GM18526 (cell line): ENCODE results near the gene CNTNAP2.

Source experiments
- POLR2A ChIP-seq: IDR thresholded peaks from 3 replicates; pipeline ENCODE4 v1.6.1; 2011; ENCODE audit not compliant: insufficient read length; ENCODE audit errors: extremely low read depth

CNTNAP2 gene

DNA sequence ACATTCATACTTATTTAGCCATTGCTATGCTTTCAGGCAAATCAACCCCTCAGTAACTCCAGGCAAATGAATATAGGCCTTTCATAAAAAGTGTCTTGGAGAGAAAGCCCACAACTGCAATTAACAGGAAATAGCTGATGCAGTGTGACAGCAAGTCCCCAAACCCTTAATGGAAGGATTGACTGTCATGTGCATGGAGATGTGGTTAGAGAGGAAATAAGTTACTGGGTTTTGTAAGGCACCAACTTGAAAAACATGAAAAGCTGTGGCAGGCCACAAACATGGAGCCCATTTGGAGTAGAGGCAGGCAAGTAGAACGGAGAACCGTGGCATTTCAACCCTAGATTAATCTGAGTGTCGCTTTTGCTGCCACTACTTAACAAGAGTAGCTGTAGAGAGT, 1924.6 kb downstream of the CNTNAP2 start:
- no peak for TF ChIP-seq POLR2A

DNA sequence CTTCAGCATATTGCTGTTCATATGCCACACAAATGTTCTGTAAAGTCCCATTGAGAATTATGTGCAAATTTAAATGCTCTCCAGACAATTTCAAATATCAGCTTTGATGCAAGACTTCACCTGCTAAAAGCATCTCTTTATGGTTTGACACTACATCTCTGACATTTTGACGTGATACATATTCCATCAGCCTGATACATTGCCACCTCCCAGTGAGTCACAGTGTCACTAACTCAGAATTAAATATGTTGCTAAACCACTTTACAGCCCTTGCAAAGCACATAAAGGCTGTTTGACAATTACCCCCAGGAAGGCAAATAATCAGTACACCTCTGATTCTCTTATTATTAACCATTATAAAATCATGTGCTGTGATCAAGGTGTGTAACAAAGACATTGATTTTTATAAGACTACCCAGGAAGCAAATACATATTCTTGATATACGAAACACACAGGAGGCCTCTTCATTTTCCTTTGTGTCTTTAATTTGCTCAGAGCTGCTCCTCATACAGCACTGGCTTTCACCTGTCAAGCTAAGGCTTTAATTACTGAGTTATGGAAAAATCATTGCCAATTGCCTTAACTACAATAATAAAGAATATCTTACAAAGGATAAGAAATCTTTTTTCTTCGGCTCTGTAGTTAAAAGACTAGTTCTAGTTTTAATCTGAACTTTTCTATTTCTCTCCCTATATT, 1926.5 kb downstream of the CNTNAP2 start:
- no peak for TF ChIP-seq POLR2A

DNA sequence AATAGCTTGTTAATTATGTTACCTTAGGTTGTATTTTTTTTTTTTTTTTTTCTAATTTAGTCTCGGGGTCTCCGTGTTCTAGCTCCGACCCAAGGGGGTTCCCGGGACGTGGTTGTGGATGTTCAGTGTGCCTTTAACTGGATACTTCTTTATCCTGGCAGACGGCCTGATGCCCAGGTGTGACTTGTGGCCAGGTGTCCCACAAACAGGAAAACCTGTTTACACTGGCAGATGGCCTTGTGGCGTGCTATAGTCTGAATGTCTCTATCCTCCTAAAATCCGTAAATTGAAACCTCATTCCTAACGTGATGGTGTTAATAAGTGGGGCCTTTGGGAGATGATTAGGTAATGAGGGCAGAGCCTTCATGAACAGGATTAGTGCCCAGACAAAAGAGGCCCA, 1927.6 kb downstream of the CNTNAP2 start:
- TF ChIP-seq POLR2A: no peak

DNA sequence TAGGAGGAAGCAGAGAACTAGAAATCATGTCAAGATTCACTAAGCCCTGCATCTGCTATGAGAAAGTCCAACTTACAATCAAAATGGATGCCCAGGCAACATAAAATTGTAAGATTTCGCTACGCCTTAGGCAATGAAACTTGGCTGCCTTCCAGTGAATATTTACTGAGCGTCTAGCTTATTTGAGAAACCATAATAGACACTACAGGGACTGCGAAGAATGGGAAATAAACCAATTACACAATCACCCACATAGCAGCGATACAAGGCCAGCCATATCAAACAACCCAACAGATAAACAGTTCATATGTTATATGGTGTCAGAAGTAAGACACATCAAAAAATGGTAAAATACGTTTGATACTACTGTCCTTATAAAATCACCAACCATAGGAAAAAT, 1928.9 kb downstream of the CNTNAP2 start:
- TF ChIP-seq POLR2A: no peak

DNA sequence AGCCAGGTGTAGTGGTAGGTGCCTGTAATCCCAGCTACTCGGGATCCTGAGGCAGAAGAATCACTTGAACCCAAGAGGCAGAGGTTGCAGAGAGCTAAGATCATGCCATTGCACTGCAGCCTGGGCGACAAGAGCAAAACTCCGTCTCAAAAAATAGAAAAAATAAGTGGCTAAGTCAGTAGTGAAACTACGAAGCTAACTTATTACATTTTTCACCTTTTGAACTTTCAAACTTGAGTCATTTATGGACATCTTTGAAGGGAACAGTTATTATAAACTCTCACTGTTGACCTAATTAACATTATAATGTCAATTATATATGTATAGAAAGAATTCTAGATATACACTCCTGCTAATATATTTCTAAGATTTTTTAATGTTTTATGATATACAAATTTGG, 1932.5 kb downstream of the CNTNAP2 start:
- no peak for TF ChIP-seq POLR2A

DNA sequence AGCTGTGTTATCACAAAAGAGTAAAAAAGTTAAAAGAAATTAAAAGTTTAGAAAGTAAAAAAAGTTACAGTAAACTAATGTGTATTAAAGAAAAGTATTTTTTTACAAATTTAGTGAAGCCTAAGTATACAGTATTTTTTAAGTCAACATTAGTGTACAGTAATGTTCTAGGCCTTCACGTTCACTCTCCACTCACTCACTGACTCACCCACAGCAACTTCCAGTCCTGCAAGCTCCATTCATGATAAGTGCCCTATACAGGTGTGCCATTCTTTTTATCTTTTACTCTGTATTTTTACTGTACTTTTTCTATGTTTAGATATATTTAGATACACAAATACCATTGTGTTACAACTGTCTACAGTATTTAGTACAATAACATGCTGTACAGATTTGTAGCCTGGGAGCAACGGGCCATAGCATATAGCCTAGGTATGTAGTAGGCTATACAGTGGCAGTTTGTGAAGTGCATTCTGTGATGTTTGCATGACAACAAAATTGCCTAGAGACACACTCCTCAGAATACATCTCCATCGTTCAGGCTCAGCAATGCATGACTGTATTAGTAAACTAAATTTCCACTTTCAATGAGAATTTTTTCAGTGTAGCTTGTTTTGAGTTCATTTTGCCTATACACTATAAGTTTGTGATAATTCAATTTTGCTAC, 1934.0 kb downstream of the CNTNAP2 start:
- no peak for TF ChIP-seq POLR2A

DNA sequence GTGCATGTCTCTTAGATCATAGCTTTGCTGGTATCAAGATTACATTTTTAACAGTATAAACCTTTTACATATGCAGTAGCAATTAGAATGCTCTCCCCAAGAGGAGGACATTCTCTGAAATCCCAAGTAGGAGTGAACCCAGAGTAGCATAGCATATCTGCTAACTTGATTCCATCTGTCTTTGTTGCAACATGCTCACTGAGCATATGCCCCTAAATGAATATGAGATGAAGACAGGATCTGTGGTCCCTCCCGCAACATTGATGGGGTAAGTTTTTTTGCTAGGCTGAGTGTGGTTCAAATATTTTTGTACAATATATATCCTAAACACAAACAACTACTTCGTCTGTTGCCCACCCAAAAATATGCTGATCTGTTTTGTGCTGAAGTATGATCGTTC, 1939.8 kb downstream of the CNTNAP2 start:
- no peak for TF ChIP-seq POLR2A

DNA sequence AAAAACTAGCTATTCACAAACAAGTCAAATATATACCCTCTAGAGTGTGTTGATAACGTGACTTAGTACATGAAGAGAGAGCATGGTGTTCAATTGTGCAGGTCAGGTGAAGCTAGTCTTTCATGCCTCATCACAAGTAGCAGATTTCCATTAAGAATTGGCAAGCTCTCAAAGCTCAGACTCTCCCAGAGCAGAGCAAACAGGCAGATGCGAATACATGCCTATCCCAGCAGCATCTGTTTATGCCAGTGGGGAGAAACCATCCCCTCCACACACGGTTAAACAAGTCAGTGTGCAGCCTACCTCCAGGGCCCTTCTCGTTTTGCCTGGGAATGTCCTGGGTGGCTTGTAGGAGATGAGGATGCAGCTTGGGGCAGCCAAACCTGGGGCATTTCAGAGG, 1941.5 kb downstream of the CNTNAP2 start:
- TF ChIP-seq POLR2A: no peak

DNA sequence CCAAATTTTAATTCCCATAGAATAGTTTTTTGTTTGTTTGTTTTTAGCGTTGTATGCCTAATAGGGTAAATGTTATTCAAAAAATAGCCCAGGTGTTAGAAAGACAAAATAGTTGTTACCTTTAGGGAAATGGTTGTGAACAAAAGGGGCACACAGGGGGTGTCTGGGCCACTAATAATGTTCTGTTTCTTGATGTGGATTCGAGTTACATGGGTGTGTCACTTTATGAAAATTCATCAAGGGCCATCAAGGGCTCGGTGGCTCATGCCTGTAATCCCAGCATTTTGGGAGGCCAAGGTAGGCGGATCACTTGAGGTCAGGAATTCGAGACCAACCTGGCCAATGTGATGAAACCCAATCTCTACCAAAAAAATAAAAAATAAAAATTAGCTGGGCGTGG, 1942.2 kb downstream of the CNTNAP2 start:
- no peak for TF ChIP-seq POLR2A

DNA sequence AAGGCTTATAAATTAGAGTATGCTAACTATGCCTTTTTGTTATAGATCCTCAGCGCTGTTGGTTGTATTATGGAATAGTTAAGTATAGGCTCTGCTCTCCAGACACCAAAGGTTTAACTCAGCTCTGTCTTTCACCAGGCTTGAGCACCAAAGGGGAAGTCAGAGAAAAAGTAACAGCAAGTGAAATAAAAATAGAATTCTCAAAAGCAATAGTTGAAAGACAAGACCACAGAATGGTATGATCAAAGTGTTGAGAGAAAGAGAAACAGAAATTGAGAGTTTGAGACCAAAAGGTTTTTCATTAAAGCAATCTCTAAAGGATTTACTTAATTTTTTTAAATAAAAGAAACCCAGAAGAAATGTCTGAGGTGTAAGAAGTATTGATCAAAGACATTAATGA, 1944.1 kb downstream of the CNTNAP2 start:
- TF ChIP-seq POLR2A: no peak

DNA sequence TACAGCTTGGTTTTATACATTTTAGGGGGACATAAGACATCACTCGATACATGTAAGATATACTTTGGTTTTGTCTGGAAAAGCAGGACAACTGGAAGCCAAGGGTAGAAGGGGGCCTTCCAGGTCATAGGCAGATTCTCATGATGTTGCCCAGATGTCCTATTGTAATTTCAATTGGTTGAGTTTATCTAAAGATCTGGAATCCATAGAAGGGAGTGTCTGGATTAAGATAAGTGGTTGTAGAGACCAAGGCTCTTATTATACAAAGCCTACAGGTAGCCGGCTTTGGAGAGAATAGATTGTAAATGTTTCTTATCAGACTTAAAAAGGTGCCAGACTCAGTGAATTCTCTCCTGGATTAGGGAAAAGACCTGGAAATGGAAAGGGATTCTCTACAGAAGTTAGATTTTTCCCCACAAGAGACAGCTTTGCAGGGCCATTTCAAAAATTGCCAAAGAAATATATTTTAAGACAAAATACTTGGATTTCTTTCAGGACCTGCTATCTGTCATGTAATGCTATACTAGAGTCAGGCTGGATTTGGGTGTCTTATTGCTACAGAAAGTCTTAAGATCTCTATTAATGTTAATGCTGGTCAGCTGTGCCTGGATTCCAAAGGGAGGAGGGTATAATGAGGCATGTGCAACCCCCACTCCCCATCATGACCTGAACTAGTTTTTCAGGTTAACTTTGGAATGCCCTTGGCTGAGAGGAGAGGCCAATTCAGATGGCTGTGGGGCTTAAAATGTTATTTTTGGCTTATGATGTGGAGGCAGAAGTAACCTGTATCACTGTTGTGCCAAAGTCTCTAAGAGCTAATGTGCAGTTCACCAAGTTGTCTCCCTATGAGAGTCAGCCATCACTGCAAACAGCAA, 1962.8 kb downstream of the CNTNAP2 start:
- no peak for TF ChIP-seq POLR2A

DNA sequence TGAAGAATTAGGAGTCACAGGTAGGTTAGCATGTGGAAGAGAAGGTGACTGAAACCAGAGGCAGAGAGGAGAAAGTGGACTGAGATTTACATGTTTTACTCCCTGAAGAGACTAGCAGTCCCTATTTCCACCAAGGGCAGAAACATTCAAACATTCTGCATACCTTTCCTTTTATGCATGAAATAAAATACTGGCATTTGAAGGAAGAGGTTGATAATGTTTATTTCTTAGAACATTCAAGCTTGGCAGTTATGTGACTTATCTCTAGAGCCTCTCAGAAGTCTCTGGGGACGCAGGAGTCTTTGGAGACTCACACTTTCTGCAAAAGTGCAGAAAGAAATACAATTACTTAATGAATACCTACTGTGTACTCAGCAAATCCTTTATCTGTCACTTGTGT, 1966.8 kb downstream of the CNTNAP2 start:
- no peak for TF ChIP-seq POLR2A

DNA sequence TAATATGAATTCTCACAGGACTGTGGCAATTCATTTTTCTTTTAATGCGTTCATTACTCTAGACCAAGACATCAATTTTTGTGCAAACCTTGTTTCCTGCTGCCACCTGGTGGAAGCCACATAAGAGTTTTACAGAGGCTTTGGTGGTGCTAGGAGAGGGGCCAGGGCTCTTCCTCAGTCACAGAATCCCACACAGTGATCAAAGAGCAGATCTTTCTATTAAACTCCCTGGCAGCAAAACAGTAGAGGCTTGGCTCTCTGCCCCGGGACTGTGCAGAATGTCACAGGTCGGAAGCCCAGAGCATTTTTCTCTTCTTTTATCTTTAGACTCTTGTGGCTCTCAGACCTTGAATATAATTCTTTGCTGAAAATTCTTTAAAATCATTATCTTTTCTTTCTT, 1967.5 kb downstream of the CNTNAP2 start:
- no peak for TF ChIP-seq POLR2A

DNA sequence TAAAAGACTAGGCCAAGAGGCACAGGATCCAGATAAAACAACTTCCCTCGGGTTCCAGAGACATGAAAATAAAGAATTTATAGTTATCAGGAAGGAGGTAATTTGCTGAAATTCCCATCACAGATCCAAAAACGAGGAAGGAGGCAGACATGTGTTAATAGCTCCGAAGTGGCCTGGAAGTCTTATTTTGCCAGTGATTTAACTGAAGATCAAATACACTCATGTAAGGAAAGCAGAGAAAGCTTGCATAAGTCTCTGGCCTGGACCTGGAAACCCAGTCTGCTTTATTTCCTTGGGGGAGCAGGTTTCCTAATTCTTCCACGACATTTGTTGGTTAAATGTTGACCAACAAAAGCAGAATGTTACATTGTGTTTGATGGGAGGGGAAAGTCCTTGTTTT, 1975.3 kb downstream of the CNTNAP2 start:
- no peak for TF ChIP-seq POLR2A

DNA sequence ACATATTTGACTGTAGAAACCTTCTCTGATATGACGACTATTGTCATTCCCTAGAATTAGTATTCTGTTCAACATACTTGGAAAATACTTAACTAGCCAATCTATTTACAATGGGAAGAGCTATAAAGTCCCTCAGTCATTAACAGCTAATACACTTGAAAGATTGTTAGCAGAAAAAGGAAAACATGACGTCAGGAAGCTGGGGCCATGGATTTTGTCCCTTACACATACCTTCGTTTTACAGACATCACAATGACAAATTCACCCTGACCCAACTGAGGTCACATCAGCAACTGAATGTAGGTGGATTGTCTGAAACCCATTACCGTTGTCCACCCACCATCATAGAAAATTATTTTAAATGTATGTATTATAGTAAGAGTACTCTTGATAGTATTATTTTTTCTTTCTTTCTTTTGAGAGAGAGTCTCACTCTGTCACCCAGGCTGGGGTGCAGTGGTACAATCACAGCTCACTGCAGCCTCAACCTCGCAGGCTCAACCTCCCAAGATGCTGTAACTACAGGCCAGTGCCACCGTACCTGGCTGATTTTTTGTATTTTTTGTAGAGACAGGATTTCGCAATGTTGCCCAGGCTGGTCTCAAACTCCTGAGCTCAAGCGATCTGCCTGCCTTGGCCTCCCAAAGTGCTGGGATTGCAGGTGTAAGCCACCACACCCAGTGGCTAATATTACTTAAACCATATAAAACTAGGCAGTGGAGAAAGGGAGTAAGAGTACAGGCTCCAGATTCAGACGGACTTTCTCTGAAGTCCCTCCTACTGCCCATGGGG, 1977.0 kb downstream of the CNTNAP2 start:
- no peak for TF ChIP-seq POLR2A
